ENCODE data around the gene IFT122.

- TF ChIP-seq, protein P1, sequence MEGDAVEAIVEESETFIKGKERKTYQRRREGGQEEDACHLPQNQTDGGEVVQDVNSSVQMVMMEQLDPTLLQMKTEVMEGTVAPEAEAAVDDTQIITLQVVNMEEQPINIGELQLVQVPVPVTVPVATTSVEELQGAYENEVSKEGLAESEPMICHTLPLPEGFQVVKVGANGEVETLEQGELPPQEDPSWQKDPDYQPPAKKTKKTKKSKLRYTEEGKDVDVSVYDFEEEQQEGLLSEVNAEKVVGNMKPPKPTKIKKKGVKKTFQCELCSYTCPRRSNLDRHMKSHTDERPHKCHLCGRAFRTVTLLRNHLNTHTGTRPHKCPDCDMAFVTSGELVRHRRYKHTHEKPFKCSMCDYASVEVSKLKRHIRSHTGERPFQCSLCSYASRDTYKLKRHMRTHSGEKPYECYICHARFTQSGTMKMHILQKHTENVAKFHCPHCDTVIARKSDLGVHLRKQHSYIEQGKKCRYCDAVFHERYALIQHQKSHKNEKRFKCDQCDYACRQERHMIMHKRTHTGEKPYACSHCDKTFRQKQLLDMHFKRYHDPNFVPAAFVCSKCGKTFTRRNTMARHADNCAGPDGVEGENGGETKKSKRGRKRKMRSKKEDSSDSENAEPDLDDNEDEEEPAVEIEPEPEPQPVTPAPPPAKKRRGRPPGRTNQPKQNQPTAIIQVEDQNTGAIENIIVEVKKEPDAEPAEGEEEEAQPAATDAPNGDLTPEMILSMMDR (IDR thresholded peaks at IDR 0.05), result no peak
- TF ChIP-seq POLR2A (IDR thresholded peaks at IDR 0.05), result no peak
Measured at GRCh38 chr3:129493206-129493605, 53.2 kb downstream of the IFT122 start.
